ENCODE measurements around the gene CENPU.

CENPU gene

DNA sequence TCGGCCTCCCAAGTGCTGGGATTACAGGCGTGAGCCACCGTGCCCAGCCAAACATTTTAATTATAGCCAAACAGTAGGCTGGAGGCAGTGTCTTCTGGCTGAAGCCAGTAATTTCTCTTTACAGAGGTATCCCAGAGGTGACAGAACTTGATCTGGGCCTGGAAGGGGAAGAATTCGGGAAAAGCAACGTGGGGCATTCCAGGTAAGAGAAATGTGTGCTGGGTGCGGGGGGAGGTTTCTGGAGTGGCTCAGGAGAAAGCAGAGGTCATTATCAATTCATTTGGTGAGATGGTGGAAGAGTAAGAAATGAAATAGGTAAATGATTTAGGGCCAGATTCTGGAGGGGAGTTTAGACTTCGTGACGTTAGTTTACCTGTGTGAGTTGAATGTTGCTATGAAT, 82.0 kb downstream of the CENPU start:
- no peak for DNase-seq (ENCODE audit: extremely low read depth, low read depth)
- TF ChIP-seq, protein P1, sequence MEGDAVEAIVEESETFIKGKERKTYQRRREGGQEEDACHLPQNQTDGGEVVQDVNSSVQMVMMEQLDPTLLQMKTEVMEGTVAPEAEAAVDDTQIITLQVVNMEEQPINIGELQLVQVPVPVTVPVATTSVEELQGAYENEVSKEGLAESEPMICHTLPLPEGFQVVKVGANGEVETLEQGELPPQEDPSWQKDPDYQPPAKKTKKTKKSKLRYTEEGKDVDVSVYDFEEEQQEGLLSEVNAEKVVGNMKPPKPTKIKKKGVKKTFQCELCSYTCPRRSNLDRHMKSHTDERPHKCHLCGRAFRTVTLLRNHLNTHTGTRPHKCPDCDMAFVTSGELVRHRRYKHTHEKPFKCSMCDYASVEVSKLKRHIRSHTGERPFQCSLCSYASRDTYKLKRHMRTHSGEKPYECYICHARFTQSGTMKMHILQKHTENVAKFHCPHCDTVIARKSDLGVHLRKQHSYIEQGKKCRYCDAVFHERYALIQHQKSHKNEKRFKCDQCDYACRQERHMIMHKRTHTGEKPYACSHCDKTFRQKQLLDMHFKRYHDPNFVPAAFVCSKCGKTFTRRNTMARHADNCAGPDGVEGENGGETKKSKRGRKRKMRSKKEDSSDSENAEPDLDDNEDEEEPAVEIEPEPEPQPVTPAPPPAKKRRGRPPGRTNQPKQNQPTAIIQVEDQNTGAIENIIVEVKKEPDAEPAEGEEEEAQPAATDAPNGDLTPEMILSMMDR (IDR thresholded peaks at IDR 0.05; ENCODE audit: low read depth, low read length, missing control alignments), result no peak
- no peak overlapping the region for H3K4me3 ChIP-seq (replicated peaks; ENCODE audit: low read depth, low read length)

DNA sequence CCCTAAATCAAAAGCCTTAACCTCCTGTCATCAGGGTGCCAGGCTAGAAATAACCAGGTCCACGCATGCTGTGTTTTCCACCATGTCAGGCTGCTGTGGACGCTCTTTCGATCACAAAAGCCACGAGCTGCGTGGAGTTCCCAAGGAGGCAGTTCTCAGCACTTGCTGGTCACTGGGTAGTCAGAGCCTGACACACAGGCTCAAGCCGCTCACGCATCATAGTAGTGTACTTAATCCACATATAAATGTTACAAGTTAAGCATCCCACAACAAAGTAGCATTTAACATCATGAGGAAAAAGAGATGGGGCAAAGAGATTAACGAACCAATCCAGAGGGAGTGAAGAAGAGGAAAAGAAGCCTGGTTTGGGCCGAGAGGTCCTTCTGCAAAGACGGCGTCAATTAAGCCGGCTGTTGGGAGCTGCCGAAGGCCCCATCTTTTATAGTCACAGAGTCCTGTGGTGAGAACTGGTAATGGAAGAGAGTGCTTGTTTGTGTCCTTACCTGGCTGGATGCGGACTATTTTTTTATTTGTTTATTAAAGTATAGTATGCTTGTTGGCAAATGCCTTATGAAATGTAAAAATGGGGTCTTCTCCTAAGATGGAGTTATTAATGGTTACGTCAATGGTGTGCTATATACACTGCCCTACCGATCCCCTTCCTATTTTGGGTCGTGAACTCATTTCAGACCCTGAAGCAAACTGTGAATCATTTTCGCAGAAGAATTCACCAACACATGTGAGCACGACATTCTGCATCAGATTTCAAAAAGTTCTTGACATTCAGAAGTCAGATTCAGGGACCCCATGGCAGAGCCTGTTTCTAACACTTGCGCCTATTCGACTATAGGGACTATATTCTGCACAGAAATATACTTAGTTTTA, 83.7 kb downstream of the CENPU start:
- TF ChIP-seq, protein P1 (IDR thresholded peaks at IDR 0.05; ENCODE audit: low read depth, low read length, missing control alignments), result no peak
- H3K4me3 ChIP-seq (replicated peaks; ENCODE audit: low read depth, low read length), result peak overlapping the region; percentile 73
- no peak for DNase-seq (ENCODE audit: extremely low read depth, low read depth)

DNA sequence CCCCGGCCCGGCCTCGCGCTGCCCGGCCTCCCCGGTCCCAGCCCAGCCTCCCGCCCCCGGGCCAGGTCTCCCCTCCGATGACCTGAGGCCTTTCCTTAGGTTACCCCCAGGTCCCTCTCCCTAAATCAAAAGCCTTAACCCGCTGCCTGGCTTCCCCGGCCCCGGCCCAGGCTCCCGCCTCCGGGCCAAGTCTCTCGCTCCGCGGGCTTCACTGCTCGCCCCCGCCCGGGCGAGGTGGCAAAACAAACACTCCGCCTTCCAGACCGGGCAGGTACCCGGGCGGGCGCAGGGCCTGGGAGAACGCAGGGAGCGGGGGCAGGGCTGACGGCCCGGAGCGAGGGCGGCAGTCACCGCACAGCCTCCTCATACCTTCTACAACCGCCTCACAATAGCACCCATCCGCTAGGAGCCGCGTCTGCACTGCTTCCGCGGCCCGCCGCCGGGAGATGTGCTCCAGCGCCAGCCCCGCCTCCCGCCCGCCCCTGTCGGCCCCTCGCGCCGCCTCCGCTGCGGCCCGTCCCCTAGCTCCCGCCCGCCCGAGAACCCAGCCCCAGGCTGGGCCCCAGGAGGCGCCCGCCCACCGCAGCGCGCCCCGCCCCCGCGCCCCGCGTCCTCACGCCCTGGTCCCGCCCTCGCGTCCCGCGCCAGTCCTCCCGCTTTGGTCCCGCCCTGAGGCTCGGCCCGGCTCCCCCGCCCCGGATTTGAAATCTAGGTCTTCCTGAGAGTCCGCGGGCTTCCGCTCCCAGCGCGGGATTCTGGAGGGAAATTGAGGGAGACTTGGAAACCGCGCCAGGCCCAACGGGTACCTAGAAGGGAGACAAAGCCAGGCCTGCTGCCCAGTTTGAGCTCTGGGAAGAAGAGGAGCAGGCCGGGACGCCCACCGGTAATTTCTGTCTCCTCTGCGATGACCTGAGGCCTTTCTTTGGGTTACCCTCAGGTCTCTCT, 84.6 kb downstream of the CENPU start, which contains the start of the genes CASP3 and PRIMPOL:
Gene CASP3 (minus strand): TSS at position 422 of the 945 bp plus-strand sequence. CDS start 10,994 bp downstream, outside the sequence.
Gene PRIMPOL (plus strand): TSS at position 713 of the 945 bp plus-strand sequence. CDS start 7,403 bp downstream, outside the sequence.
- DNase-seq (ENCODE audit: extremely low read depth, low read depth), result peak; percentile 46
- TF ChIP-seq, protein P1 (IDR thresholded peaks at IDR 0.05; ENCODE audit: low read depth, low read length, missing control alignments), result peak; percentile 8
- peak within 1 kb of the TSS; percentile 83 for H3K4me3 ChIP-seq (replicated peaks; ENCODE audit: low read depth, low read length)

DNA sequence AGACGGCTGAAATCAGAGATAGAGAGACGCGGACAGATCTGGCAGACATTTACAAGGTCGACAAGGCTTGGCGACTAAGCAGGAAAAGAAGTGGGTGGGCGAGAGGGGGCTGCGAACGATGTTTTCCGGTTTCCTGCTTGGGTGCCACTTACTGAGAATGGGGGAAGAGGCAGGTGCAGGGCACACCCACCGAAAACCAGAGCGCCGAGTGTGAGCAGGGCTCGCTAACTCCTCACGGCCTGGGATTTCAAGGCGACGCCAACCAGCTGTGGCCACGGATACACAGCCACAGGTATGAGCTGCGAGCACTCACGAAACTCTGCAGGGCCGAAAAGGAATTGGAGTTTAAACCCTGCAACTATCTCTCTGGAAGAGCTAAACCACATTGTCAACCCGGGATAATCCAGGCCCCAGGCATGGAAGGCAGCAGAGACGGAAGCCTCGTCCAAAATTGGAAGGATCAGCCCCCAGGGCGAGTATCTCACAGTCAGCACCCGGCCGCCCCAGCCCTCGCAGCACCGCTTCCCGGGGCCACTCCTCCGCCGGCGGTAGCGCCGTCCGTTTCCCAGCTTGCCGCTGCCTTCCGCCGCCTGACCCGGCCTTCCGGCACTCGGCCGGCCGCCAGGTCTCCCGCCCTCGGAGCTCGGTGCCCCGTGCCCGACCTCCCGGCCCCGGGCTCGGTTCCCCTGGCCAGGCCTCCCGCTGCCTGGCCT, 85.4 kb downstream of the CENPU start:
- TF ChIP-seq, protein P1 (IDR thresholded peaks at IDR 0.05; ENCODE audit: low read depth, low read length, missing control alignments), result no peak
- no peak for DNase-seq (ENCODE audit: extremely low read depth, low read depth)
- peak overlapping the region; percentile 83 for H3K4me3 ChIP-seq (replicated peaks; ENCODE audit: low read depth, low read length)

DNA sequence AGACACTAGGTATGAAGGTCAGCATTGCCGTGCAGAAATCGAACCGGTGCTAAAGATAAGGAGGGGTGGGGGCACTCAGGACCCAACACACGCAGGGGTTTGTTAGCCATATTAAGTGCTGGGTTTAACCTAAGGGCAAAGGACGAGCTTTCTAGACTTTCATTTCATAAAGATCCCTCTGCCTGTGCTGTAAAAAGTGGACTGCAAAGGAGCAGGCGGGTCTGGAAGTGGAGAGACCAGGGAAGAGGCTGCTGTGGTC, 85.9 kb downstream of the CENPU start:
- DNase-seq (ENCODE audit: extremely low read depth, low read depth), result no peak
- H3K4me3 ChIP-seq (replicated peaks; ENCODE audit: low read depth, low read length), result peak overlapping the region; percentile 83
- TF ChIP-seq, protein P1 (IDR thresholded peaks at IDR 0.05; ENCODE audit: low read depth, low read length, missing control alignments), result no peak

Data from HFF-Myc (cell line).